Large intestine (tissue), 3 donors: ENCODE measurements around the gene PLCB2. TPM values are rescaled to one million over a fixed set of nuclear protein-coding genes. Genes with fewer than 3 reads are reported as not detected.
A peak's percentile ranks its signal among the peaks of the same experiment; 100 is the strongest.

Source experiments
- DNase-seq, 2 donors: peaks; one replicate each; pipeline versions ENCODE4 v3.0.0 to v3.0.0-alpha.2; 2013
- H3K27ac ChIP-seq: one replicate; pipeline ENCODE4 v1.5.1; 2013; ENCODE audit warnings: low read length
- H3K27me3 ChIP-seq: 2 replicates; pipeline ENCODE4 v1.6.1; 2013; ENCODE audit warnings: low read length; ENCODE audit not compliant: control insufficient read depth, insufficient read depth
- H3K36me3 ChIP-seq: 2 replicates; pipeline ENCODE4 v1.6.1; 2013; ENCODE audit warnings: low read length; ENCODE audit not compliant: control insufficient read depth, insufficient read depth
- H3K4me1 ChIP-seq: one replicate; pipeline ENCODE4 v1.6.1; 2013; ENCODE audit warnings: low read length; ENCODE audit not compliant: control insufficient read depth, insufficient read depth
- H3K4me3 ChIP-seq: one replicate; pipeline ENCODE4 v1.5.1; 2013; ENCODE audit warnings: low read length
- H3K9me3 ChIP-seq: one replicate; pipeline ENCODE4 v1.6.1; 2013; ENCODE audit warnings: mild to moderate bottlenecking, low read depth, low read length, moderate library complexity; ENCODE audit not compliant: control insufficient read depth
- WGBS: methylation state at CpG from one replicate; pipeline ENCODE4 v1.1.5; 2013; ENCODE audit warnings: low lambda C conversion rate; ENCODE audit not compliant: insufficient coverage; 5-methylcytosine and 5-hydroxymethylcytosine counted together
- polyA plus RNA-seq: library from polyadenylated mRNA; unstranded; fragments of 120-200 nt; gene quantifications from one replicate; pipeline ENCODE4 v1.2.1, GENCODE V29; 2013

Gene PLCB2
- polyA plus RNA-seq, 1 donor, result 11.7 TPM

- no peaks in the 10 kb centered on the region for H3K9me3 ChIP-seq
- no peak for DNase-seq
- no peak overlapping the region for H3K27ac ChIP-seq
- no peak overlapping the region for H3K4me3 ChIP-seq
- peaks cover 9% of the 10 kb centered on the region for H3K36me3 ChIP-seq
- peaks cover 20% of the 10 kb centered on the region for H3K4me1 ChIP-seq
- no CpG with 5 or more reads among the region's 4 CpGs for WGBS
- H3K27me3 ChIP-seq, result peaks cover 21% of the 10 kb centered on the region
Observed at GRCh38 chr15:40255033-40255432, 52.7 kb downstream of the PLCB2 start.

GRCh38 chr15:40254452-40254851 is 53.3 kb downstream of the PLCB2 start:
- Histone ChIP-seq H3K9me3 (no peaks in the 10 kb centered on the region), H3K27me3 (peaks cover 21% of the 10 kb centered on the region), H3K4me1 (peaks cover 20% of the 10 kb centered on the region), H3K36me3 (peaks cover 9% of the 10 kb centered on the region), H3K4me3 (no peak overlapping the region), H3K27ac (no peak overlapping the region)
- DNase-seq, result no peak
- WGBS, result no CpG with 5 or more reads among the region's 3 CpGs

- H3K36me3 ChIP-seq, result peaks cover 9% of the 10 kb centered on the region
- H3K4me1 ChIP-seq, result peaks cover 20% of the 10 kb centered on the region
- no peaks in the 10 kb centered on the region for H3K9me3 ChIP-seq
- no peak overlapping the region for H3K27ac ChIP-seq
- H3K27me3 ChIP-seq, result peaks cover 21% of the 10 kb centered on the region
- no CpG with 5 or more reads among the region's 28 CpGs for WGBS
- no peak for DNase-seq
- H3K4me3 ChIP-seq, result peak overlapping the region; percentile 65
Observed at GRCh38 chr15:40253167-40253790, 54.5 kb downstream of the PLCB2 start.

GRCh38 chr15:40252438-40253166 is 55.1 kb downstream of the PLCB2 start:
- H3K4me3 ChIP-seq, result peak overlapping the region; percentile 65
- peaks cover 9% of the 10 kb centered on the region for H3K36me3 ChIP-seq
- peak; percentile 61 to 86 for DNase-seq
- H3K4me1 ChIP-seq, result peaks cover 20% of the 10 kb centered on the region
- no CpG with 5 or more reads among the region's 82 CpGs for WGBS
- no peaks in the 10 kb centered on the region for H3K9me3 ChIP-seq
- H3K27ac ChIP-seq, result peak overlapping the region; percentile 0
- H3K27me3 ChIP-seq, result peaks cover 21% of the 10 kb centered on the region

DNA sequence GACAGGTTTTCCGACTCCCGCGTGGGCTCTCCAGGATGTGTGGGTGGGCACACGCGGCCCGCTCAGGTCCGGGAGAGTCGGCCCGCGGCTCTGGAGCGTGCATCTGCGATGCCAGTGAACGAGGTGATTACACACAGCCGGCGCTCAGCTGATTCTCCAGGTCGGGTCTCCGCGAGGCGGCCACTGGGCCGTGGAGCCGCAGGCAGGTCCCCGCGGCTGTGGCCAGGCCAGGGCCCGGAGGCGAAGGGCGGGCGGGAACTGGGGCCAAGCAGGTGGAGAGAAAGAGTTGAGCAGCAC is 55.6 kb downstream of the PLCB2 start:
- H3K9me3 ChIP-seq, result no peaks in the 10 kb centered on the region
- peaks cover 21% of the 10 kb centered on the region for H3K4me1 ChIP-seq
- no peak for DNase-seq
- WGBS, result no CpG with 5 or more reads among the region's 27 CpGs
- peaks cover 21% of the 10 kb centered on the region for H3K27me3 ChIP-seq
- peak overlapping the region; percentile 65 for H3K4me3 ChIP-seq
- H3K36me3 ChIP-seq, result peaks cover 4% of the 10 kb centered on the region
- peak overlapping the region; percentile 0 for H3K27ac ChIP-seq

- H3K4me3 ChIP-seq, result peak overlapping the region; percentile 65
- peak overlapping the region; percentile 0 for H3K27ac ChIP-seq
- no peaks in the 10 kb centered on the region for H3K9me3 ChIP-seq
- H3K27me3 ChIP-seq, result peaks cover 21% of the 10 kb centered on the region
- H3K4me1 ChIP-seq, result peaks cover 25% of the 10 kb centered on the region
- peaks cover 2% of the 10 kb centered on the region for H3K36me3 ChIP-seq
- WGBS, result no CpG with 5 or more reads among the region's 10 CpGs
- peak in 1 of 2 donors; percentile 65 for DNase-seq
Observed at GRCh38 chr15:40251486-40252140, 56.1 kb downstream of the PLCB2 start.

GRCh38 chr15:40250771-40251483 is 56.8 kb downstream of the PLCB2 start:
- WGBS, result 81% methylated on average over 4 of the region's 13 CpGs
- H3K36me3 ChIP-seq, result peaks cover 2% of the 10 kb centered on the region
- H3K4me3 ChIP-seq, result no peak overlapping the region
- H3K4me1 ChIP-seq, result peaks cover 31% of the 10 kb centered on the region
- no peak for DNase-seq
- H3K9me3 ChIP-seq, result no peaks in the 10 kb centered on the region
- peak overlapping the region; percentile 0 for H3K27ac ChIP-seq
- H3K27me3 ChIP-seq, result peaks cover 21% of the 10 kb centered on the region

DNA sequence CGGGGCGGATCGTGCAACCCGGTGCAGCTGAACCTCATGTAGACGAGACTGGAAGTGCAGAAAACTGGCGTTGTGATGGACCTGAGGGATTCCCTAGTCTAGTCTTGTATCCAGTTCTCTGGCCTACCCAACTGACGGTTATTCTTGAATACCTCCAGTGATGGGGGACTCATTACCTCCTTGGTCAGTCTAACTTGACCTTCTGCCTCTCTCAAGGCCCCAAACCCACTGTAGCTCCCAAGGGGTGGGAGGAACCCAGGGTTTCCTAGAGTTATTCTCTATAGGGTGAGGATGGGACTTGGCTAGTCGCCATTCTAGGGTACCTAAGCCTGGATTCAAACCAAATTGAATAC is 57.5 kb downstream of the PLCB2 start:
- H3K36me3 ChIP-seq, result peaks cover under 1% of the 10 kb centered on the region
- H3K9me3 ChIP-seq, result no peaks in the 10 kb centered on the region
- peaks cover 21% of the 10 kb centered on the region for H3K27me3 ChIP-seq
- no peak for DNase-seq
- H3K27ac ChIP-seq, result no peak overlapping the region
- H3K4me1 ChIP-seq, result peaks cover 37% of the 10 kb centered on the region
- no peak overlapping the region for H3K4me3 ChIP-seq
- WGBS, result no CpG with 5 or more reads among the region's 8 CpGs

DNA sequence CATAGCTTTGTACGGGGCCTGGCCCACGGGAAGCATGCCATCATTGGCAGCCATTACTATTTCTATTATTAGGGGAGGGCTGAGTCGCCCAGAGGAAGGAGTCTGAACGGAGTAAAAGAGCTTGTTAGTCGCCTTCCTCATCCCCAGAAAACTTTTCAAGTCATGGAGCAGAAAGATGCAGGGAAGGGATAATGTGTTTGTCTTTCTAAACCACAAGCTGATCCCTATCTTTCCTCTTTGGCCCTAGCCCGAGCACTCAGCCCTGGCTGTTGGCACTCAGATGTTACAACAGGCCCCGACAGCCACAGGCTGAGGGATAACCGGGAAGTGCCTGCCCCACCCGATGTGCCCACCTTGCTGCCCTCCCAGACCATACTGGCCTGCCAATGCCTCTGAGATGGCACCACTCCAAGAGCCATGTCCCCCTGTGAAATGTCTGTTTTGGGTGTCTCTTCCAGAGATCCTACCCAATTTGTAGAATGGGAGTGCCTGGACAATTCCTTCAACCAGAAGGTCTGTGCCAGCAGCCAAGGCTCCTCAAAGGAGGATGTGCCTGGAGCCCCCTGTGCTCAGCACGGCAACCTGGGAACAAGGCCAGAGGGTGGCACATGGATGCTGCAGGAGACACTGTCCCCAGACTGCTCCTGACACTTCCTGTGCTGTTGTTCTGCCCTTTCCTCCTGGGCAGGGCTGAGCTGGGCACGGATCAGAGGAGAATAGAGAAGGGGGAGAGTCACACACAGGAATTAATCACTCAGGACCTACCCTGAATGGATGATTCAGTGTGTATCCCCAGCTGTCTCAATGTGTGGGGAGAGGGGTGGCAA is 58.0 kb downstream of the PLCB2 start:
- H3K4me3 ChIP-seq, result no peak overlapping the region
- H3K4me1 ChIP-seq, result peaks cover 43% of the 10 kb centered on the region
- DNase-seq, result no peak
- 100% methylated on average over 2 of the region's 11 CpGs for WGBS
- peaks cover 21% of the 10 kb centered on the region for H3K27me3 ChIP-seq
- H3K36me3 ChIP-seq, result no peaks in the 10 kb centered on the region
- H3K27ac ChIP-seq, result no peak overlapping the region
- H3K9me3 ChIP-seq, result no peaks in the 10 kb centered on the region
